GM12875 (cell line): Measurements from ENCODE around the gene DDX39B.
A peak's percentile ranks its signal among the peaks of the same experiment; 100 is the strongest.
"Not testable (repeated sequence)": the region's sequence is repeated elsewhere in the genome, so short reads cannot be mapped to it uniquely, and the experiment has no call there.

ENCODE experiments used
- H3K4me3 ChIP-seq: one replicate; pipeline ENCODE4 v1.5.1; 2011; ENCODE audit warnings: low read depth, low read length, control low read depth
- TF ChIP-seq, protein P1 (sequence below): IDR thresholded peaks from 2 replicates; pipeline ENCODE4 v1.5.1; 2011; ENCODE audit warnings: low read depth, mild to moderate bottlenecking, control low read depth, inconsistent platforms, low read length, moderate library complexity, borderline replicate concordance; ENCODE audit not compliant: insufficient read depth

DDX39B gene

DNA sequence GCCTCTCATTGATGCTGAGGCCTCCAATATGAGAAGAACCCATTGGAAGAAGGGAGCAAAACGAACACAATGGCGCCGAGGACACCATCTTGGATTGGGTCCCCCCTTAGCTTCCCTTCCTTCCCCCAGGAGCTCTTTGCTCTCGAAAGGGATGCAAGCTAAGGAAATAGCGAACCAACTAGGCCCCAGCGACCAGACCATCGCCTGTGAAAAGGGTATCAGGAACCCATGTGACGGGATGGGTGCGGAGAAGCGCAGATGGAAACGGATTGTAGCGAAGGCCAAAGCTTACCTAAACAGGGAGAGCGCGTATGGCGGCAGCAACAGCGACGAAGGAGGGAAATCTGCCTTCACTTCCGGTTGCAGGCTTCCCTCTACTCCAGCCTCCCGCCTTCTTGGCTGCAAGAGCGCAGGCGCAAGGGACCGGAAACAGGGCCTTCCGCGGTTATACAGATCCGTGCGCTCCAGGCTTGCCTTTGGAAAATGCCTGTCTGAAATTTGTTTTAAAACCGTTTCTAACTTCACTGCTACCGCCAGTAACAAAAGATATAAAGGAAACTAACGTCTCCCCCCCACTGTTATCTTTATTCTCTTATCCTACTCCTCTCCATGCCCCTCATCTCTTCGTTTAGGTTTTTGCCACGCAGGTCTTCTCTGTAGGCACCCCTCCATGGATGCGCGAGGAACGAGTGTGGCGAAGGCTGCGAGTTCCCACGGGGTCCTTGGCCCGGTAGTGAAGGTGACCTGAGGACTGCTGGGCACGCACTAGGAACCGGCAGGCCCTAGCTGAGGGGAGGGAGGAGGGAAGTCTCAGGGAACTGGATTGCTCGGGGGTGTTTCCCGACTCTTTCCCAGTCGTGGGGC is at the start of gene DDX39B:
DDX39B (minus strand) TSS at position 346 of the 864 bp plus-strand sequence. CDS start 1,471 bp downstream, outside the sequence.
- TF ChIP-seq, protein P1, sequence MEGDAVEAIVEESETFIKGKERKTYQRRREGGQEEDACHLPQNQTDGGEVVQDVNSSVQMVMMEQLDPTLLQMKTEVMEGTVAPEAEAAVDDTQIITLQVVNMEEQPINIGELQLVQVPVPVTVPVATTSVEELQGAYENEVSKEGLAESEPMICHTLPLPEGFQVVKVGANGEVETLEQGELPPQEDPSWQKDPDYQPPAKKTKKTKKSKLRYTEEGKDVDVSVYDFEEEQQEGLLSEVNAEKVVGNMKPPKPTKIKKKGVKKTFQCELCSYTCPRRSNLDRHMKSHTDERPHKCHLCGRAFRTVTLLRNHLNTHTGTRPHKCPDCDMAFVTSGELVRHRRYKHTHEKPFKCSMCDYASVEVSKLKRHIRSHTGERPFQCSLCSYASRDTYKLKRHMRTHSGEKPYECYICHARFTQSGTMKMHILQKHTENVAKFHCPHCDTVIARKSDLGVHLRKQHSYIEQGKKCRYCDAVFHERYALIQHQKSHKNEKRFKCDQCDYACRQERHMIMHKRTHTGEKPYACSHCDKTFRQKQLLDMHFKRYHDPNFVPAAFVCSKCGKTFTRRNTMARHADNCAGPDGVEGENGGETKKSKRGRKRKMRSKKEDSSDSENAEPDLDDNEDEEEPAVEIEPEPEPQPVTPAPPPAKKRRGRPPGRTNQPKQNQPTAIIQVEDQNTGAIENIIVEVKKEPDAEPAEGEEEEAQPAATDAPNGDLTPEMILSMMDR = no peak
- peak within 1 kb of the TSS; percentile 67 for H3K4me3 ChIP-seq

DNA sequence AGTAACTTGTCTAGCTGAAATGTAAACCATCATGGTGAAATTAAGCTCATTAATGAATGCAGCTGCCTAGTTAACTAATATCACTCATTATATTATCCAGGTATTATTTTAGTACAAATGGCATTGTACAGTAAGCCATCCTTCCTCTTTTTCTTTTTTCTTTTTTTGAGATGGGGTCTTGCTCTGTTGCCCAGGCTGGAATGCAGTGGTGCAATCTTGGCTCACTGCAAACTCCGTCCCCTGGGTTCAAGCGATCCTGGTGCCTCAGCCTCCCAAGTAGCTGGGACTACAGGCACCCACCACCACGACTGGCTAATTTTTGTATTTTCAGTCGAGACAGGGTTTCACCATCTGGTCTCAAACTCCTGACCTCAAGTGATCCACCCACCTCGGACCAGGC is 48.9 kb upstream of the DDX39B start:
- not testable (repeated sequence) for H3K4me3 ChIP-seq

DNA sequence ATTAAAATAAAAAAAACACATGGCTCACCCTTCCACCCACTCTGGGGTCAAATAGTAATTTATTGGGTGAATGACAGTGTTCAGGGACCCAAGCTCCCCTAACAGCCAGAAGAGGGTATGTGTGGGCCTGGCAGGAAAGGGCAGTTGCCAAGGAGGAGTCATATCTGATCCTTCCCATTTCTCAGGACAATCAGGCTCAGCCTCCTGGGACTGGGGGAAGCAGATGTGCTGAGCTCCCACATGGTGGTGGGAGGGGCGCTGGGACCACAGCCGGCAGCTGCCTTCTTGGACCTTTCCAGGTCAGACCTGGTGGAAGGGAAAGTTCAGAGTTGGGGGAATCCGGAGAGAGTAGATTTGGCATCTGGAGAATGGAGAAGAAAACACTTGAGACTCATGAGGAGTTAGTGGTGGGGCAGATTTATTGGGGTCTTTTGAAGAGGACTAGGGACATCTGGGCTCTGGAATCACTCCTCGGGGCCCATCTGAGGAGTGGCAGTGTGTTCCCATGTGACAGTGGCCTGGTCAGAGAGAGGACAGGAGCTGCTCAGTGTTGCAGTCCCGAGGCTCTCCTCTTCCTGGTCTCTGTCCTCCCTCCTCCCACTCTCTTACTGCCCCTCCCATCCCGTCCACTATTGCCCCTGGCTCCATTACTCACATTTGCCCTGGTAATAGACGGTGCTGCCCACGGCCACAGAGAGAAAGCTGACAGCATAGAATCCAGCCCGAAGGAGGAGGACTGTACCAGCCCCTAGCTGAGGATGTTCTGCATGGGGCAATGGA is 47.3 kb upstream of the DDX39B start:
- no peak overlapping the region for H3K4me3 ChIP-seq
- TF ChIP-seq, protein P1 = no peak

DNA sequence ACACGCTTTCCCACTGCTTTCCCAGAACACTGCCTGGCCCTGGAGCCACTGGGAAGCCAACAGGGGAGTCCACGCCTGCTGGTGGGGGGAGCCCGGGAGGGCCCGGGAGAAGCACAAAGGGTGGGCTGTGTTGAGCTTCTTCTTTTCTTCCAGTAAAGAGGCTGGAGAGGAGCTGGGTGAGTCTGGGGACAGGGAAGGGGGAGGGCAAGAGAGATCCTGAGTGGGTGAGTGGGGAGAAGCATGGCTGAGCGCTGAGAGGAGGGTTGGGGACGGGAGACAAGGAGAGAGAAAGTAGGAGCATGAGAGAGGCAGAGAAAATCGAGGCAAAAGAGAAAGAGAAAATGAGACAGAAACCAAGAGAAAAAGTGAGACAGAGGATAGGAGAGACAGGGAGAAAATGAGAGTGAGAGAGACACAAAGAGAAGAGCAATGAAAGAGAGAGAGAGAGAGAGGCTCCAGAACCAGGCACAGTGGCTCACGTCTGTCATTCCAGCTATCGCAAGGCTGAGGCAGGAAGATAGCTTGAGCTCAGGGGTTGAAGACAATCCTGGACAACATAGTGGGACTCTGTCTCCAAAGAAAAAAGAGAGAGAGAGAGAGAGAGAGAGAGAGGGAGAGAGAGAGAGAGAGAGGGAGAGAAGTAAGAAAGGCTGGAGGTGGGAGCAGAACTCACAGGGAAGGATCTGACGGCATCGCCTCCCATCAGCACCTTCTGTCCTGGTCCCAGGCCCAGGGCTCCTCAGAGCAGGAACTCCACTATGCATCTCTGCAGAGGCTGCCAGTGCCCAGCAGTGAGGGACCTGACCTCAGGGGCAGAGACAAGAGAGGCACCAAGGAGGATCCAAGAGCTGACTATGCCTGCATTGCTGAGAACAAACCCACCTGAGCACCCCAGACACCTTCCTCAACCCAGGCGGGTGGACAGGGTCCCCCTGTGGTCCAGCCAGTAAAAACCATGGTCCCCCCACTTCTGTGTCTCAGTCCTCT is 46.3 kb upstream of the DDX39B start:
- TF ChIP-seq, protein P1 = no peak
- H3K4me3 ChIP-seq = peak overlapping the region; percentile 38

DNA sequence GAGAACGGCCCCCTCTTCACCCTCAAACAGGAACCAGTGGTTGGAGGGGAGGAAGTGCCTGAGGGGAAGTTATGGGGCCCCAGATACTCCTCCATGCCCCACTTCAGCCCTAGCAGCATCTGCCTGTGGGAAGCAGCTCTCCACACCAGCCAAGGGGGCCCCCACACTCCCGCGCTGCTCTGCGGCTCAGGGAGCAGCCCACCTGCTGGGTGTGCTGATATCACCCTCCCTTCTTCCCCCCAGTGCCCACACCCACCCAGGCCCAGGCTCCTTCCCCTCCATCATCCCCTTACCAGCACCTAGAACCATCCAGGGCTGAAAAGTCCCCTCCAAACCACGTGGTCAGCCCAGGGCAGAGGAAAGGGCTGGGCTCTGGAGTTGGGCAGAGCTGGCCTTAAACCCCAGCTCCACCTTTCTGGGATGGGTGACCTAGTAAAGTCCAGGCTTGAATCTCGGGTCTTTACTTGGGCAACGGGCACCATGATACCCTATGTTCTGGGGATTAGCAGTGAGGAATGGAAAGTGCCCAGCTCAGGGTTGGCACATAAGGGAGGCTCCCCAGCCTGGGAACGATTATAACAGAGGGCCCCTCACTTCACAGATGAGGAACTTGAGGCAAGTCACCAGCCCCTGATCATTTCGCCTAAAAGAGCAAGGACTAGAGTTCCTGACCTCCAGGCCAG is 44.9 kb upstream of the DDX39B start:
- H3K4me3 ChIP-seq = peak overlapping the region; percentile 38
- TF ChIP-seq, protein P1 = no peak

DNA sequence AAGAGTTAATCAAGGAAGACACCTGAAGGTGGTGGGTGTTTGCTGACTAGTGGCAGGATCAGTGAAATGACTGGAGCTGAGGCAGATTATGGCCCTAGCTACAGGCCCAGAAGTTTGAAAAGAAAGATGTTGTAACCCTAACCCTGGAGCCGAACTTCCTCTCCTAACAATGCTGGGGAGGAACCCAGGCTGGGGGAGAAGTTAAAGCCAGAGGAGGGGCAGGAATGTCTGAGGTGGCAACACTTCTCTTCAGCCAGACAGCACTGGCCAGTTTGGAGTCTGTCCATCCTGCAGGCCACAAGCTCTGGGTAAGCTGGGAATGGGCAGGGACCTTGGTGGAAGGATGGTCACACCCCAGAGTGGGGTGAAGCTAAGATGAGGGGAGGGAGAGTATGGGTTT is 44.2 kb upstream of the DDX39B start, which contains the start of gene LST1:
LST1 (plus strand) TSS at position 270 of the 400 bp plus-strand sequence. CDS start 1,023 bp downstream, outside the sequence.
- peak within 1 kb of the TSS; percentile 38 for H3K4me3 ChIP-seq
- TF ChIP-seq, protein P1 = no peak
